ENCODE results near the gene HS1BP3. TPM values are rescaled to one million over a fixed set of nuclear protein-coding genes. Genes with fewer than 3 reads are reported as not detected.

Gene HS1BP3
- total and polyA plus RNA-seq, 2 of the 13 experiments (the other 11 are each of a cell fraction or from before 2014, with no cell fraction given): 15.2 to 22.0 TPM

DNA sequence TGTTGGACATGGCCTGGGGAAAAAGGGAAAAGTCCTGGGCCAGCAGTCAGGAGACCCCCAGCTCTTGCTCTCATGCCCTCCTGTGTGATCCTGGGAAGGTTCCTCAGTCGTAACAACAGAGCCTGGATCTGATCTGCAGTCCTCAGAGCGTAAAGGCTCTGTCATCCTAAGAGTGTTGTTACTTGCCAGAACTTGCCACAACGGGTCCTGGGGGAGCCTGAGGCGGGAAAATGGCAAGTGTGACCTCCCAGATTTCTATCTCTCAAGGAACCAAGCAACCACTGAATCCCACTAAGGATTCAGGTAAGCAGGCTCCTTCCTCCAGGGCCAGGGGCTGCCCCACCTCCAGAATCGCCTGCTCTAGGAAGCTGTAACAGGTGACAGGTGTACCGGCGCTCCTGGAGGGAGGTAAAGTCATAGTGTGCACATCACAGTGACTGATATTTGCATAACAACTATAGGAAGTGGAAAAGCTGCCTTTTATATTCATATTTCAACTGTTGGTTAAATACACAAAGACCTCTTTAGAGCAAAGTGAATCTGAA is 18.4 kb downstream of the HS1BP3 start:
- Histone ChIP-seq H3K36me3 (replicated peaks in 1 of 2; ENCODE audit: control insufficient read depth in 1 of 2, insufficient read depth in 2 of 2, low read length in 2 of 2) (0 out of 5 replicates have a peak, but pooled peaks cover 0 to 1% of the 10 kb centered on the region in 2 experiments), H3K27me3 (ENCODE audit: control insufficient read depth in 1 of 2, insufficient read depth in 2 of 2, low read length in 2 of 2) (no peaks in the 10 kb centered on the region), H3K27ac (ENCODE audit: extremely low read length, insufficient read depth, low read length) (no peak overlapping the region), H3K79me2 (ENCODE audit: insufficient read depth, low read length) (no peaks in the 10 kb centered on the region), H3K4me1 (ENCODE audit: insufficient read depth, low read length) (peaks cover 57% of the 10 kb centered on the region), H4K20me1 (ENCODE audit: insufficient read depth, low read length) (no peaks in the 10 kb centered on the region), H3K9me3 (ENCODE audit: low read length) (no peaks in the 10 kb centered on the region), H3K9ac (ENCODE audit: insufficient read depth, low read depth, low read length) (no peak overlapping the region), H3K4me2 (ENCODE audit: low read depth, low read length) (no peak overlapping the region), H2AFZ (ENCODE audit: low read length) (no peak overlapping the region), H3K4me3 (replicated peaks in 1 of 3; ENCODE audit: insufficient read depth in 1 of 3, low read depth in 2 of 3, low read length in 3 of 3) (no peak overlapping the region)
- intact Hi-C loops (cut with micrococcal nuclease; ENCODE audit: unreplicated experiment) (no loop called here), in situ Hi-C loops (cut with HindIII; ENCODE audit: extremely low pct_ligation_motif_present, low pct_unique_long_range_greater_than_20kb) (no loop called here)
- ATAC-seq: no peak
- CTCF ChIA-PET (ENCODE audit: low intra/inter-chr PET ratio, low total read pairs): no interaction called here
- no peak for FAIRE-seq
- BruUV-seq (replicated peaks): no TSS peak
- DNase-seq (ENCODE audit: low spot score): no peak
- WGBS (ENCODE audit: low lambda C conversion rate): over 99% methylated on average over 6 of the region's 7 CpGs
- POLR2A ChIA-PET: interaction anchor here (0.7 to 3.2 kb wide), 7 partner anchors 36 to 194 kb away, joined by 3 to 18 read pairs (median 5); partner anchors contain the start of gene RHOB
- TF ChIP-seq ZNF101 (CRISPR knock-in tag; IDR thresholded peaks at IDR 0.05; ENCODE audit: borderline replicate concordance, low read depth) (0 out of 2 replicates have a peak, but pooled peaks have one; percentile 23), ISL2 (CRISPR knock-in tag; IDR thresholded peaks at IDR 0.05) (no peak)
- TF ChIP-seq, protein P1, sequence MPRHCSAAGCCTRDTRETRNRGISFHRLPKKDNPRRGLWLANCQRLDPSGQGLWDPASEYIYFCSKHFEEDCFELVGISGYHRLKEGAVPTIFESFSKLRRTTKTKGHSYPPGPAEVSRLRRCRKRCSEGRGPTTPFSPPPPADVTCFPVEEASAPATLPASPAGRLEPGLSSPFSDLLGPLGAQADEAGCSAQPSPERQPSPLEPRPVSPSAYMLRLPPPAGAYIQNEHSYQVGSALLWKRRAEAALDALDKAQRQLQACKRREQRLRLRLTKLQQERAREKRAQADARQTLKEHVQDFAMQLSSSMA (CRISPR knock-in tag; IDR thresholded peaks at IDR 0.05): 0 out of 2 replicates have a peak, but pooled peaks have one; percentile 20
- TF ChIP-seq, protein P2, sequence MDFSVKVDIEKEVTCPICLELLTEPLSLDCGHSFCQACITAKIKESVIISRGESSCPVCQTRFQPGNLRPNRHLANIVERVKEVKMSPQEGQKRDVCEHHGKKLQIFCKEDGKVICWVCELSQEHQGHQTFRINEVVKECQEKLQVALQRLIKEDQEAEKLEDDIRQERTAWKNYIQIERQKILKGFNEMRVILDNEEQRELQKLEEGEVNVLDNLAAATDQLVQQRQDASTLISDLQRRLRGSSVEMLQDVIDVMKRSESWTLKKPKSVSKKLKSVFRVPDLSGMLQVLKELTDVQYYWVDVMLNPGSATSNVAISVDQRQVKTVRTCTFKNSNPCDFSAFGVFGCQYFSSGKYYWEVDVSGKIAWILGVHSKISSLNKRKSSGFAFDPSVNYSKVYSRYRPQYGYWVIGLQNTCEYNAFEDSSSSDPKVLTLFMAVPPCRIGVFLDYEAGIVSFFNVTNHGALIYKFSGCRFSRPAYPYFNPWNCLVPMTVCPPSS (IDR thresholded peaks at IDR 0.05): no peak

Data from HepG2 (cell line).